ENCODE results near the gene PKM.
"Not testable (repeated sequence)": the region's sequence is repeated elsewhere in the genome, so short reads cannot be mapped to it uniquely, and the experiment has no call there.

The PKM gene

GRCh38 chr15:72231066-72231832, at the start of gene PKM:
Gene PKM (minus strand): TSS chr15:72231190. CDS start chr15:72219097, 12,093 bp downstream.
- peak; percentile 97 to 99 for DNase-seq

- no peak for DNase-seq
Observed at GRCh38 chr15:72280751-72281150, 49.8 kb upstream of the PKM start.

- DNase-seq, result no peak
Observed at GRCh38 chr15:72278737-72279136, 47.7 kb upstream of the PKM start.

- no peak for DNase-seq
Observed at GRCh38 chr15:72276326-72276700, 45.3 kb upstream of the PKM start.

GRCh38 chr15:72275635-72276325, 44.8 kb upstream of the PKM start:
- not testable (repeated sequence) for DNase-seq

GRCh38 chr15:72272997-72273352, 42.0 kb upstream of the PKM start:
- no peak for DNase-seq

- DNase-seq, result peak; percentile 97 to 99
Observed at GRCh38 chr15:72272213-72272996, 41.4 kb upstream of the PKM start, which contains the start of gene PARP6. Gene PARP6 (minus strand): TSS chr15:72272554. CDS start chr15:72267477, 5,077 bp downstream.

GRCh38 chr15:72271895-72272212, 40.9 kb upstream of the PKM start:
- peak in 1 of 2 donors; percentile 31 for DNase-seq

GRCh38 chr15:72271221-72271620, 40.2 kb upstream of the PKM start:
- no peak for DNase-seq

GRCh38 chr15:72269739-72270138, 38.7 kb upstream of the PKM start:
- DNase-seq, result no peak

- DNase-seq, result no peak
Observed at GRCh38 chr15:72265031-72265430, 34.0 kb upstream of the PKM start.

GRCh38 chr15:72252663-72253299, 21.8 kb upstream of the PKM start:
- no peak for DNase-seq

GRCh38 chr15:72249142-72249810, 18.3 kb upstream of the PKM start:
- DNase-seq, result no peak

GRCh38 chr15:72248514-72248913, 17.5 kb upstream of the PKM start:
- no peak for DNase-seq

- no peak for DNase-seq
Observed at GRCh38 chr15:72242775-72243370, 11.9 kb upstream of the PKM start.

GRCh38 chr15:72239652-72240051, 8.7 kb upstream of the PKM start:
- no peak for DNase-seq

GRCh38 chr15:72238586-72238985, 7.6 kb upstream of the PKM start:
- no peak for DNase-seq

- DNase-seq, result no peak
Observed at GRCh38 chr15:72237853-72238224, 6.8 kb upstream of the PKM start.

GRCh38 chr15:72237029-72237852, 6.3 kb upstream of the PKM start:
- peak; percentile 76 to 78 for DNase-seq

- no peak for DNase-seq
Observed at GRCh38 chr15:72236381-72237003, 5.5 kb upstream of the PKM start.

GRCh38 chr15:72235298-72235697, 4.3 kb upstream of the PKM start:
- DNase-seq, result no peak
